Liver (tissue), 3 donors: ENCODE data around the gene CHRNB1.

Source experiments
- CTCF ChIP-seq: fragments of 150-350 bp; IDR thresholded peaks from 2 replicates; pipeline ENCODE4 v1.5.1; 2017; ENCODE audit warnings: improper control_type of control experiment, low read depth, low read length; ENCODE audit not compliant: missing input control
- EGR1 ChIP-seq, 2 donors: IDR thresholded peaks; 2 replicates each; pipeline ENCODE4 v1.6.1; 2016 to 2018; ENCODE audit warnings: antibody characterized with exemption in 2 of 2, low read depth in 2 of 2
- REST ChIP-seq: IDR thresholded peaks from 2 replicates; pipeline ENCODE4 v1.6.1; 2016; ENCODE audit warnings: antibody characterized with exemption, mild to moderate bottlenecking
- SP1 ChIP-seq: IDR thresholded peaks from 2 replicates; pipeline ENCODE4 v1.6.1; 2018; ENCODE audit warnings: antibody characterized with exemption, mild to moderate bottlenecking
- TAF1 ChIP-seq: conservative IDR thresholded peaks from 2 replicates; pipeline ENCODE4 v1.6.1; 2016; ENCODE audit warnings: antibody characterized with exemption, mild to moderate bottlenecking
- donor health status: healthy.
- donor health status: healthy.

- no peak for TF ChIP-seq SP1
- no peak for TF ChIP-seq CTCF
- no peak for TF ChIP-seq REST
- no peak for TF ChIP-seq EGR1 (IDR thresholded peaks at IDR 0.05; ENCODE audit: low read depth in 2 of 2)
- no peak for TF ChIP-seq TAF1
Measured at GRCh38 chr17:7493941-7494340, 49.1 kb downstream of the CHRNB1 start.
